GM21786 (cell line): ENCODE measurements around the gene FBXL7.

Experiments used
- ATAC-seq: cut with Tn5 transposase; IDR thresholded peaks from one replicate; pipeline ENCODE4 v1.9.1; 2021; ENCODE audit not compliant: unreplicated experiment

FBXL7 gene

GRCh38 chr5:15796557-15796956 is 296.6 kb downstream of the FBXL7 start:
- no peak for ATAC-seq

DNA sequence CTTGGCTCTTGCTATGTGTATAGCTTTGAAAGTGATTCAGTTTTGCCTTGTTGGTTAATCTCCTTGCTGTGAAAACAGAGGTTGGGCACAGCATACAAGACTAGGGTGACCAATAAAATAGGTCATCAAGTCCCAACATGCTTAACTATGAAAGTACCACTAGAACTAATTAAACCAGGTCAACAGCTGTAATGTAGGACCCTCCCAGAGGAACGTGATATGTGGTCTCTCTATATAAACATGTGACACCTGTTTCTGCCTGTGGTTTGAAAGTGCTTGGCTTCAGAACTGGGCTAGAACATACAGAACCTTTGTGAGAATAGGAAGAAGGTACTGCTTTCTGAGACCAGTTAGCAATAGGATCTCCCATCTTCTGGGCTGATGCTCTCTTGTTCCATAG is 297.1 kb downstream of the FBXL7 start:
- ATAC-seq = no peak

DNA sequence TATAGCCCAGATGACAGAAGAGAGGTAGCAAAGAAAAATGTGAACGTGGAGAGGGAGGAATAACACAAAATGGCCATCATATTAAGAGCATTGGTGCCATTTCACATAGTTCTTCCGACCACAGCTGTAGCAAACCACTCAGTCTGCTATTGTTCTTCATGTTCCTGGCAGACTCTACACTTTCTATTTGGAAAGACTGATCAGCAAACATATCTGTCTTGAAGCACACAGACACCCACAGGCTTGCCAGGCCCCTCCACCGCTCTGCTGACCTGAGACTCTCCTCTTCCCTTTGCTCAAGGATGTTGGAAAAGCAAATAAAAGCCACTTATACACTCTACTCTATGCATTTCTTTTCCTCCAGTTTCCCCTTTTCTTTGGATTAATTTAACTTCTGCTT is 298.0 kb downstream of the FBXL7 start:
- no peak for ATAC-seq

DNA sequence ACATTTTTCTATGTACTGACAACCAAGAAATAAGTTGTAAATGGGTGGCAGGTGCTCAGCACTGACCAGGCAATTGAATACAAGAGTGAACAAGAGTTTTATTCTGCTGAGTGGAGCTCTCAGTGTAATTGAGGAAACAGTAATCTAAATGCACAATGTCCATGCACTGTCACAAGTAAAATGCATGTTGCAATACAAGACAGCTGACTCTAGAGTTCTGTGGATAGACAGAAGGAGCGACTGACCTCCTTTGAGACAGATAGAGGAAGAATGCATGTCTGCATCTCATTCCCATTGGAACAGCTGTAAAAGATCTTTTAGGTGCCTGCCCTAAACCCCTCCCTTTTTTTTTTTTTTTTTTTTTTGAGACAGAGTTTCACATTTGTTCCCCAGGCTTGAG is 299.0 kb downstream of the FBXL7 start:
- no peak for ATAC-seq

GRCh38 chr5:15799612-15800011 is 299.6 kb downstream of the FBXL7 start:
- ATAC-seq = no peak

DNA sequence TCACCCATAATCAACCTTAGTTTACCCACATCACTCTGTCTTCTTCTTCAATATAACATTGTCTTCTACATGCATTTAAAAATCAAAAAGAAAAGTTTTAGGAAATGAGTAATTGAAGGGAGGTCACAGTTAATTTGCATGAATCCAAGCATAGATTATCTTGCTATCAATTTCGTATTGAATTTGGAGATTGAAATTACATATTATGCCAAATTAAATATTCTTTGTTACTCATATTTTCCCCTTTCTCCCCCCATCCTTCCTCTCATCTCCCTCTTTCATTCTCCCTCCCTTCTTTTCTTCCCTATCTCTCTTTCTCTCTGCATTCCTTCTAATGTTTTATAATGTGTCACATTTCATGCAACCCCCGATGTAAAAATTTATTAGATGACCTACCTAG is 303.3 kb downstream of the FBXL7 start:
- ATAC-seq = no peak

- ATAC-seq = no peak
Observed at GRCh38 chr5:15806613-15807012, 306.6 kb downstream of the FBXL7 start.

DNA sequence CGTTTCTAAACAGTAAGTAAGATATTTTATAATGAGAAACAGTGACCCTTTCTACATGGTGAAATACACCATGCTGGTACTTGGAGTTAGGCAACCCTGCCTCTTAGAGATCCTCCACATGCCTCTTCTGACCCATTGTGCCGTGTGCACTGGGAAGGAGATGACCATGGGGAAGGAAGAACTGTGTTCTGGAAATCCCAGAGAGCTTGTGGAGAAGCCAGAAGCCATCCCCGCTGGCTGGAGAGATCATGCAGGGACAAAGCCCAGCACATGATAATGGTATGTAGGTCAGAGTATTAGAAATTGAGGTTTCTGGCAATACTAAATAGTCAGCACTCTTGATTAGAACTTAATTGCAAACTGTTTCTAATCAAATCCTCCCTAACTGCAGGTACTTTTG is 307.3 kb downstream of the FBXL7 start:
- ATAC-seq = no peak

GRCh38 chr5:15807871-15808270 is 307.9 kb downstream of the FBXL7 start:
- ATAC-seq = no peak

- ATAC-seq = no peak
Observed at GRCh38 chr5:15808577-15808976, 308.6 kb downstream of the FBXL7 start.

DNA sequence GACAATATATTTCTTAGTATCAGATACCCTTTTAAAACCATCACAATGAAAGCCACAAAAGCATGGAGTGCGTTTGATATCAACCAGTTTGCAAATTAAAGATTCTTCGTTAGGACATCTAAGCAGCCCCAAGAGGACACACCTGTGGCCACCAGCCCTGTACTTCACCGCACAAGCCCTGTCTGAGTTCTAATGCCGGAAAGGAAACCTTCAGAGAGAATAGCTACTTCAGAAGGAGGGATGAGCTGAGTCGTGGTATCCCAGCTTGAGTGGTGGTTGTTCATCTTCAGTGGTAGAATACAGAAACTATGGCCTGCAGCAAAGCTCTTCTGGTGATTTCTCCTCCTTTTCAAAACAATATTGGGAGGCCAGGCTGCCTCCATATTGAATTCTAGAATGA is 319.6 kb downstream of the FBXL7 start:
- no peak for ATAC-seq

DNA sequence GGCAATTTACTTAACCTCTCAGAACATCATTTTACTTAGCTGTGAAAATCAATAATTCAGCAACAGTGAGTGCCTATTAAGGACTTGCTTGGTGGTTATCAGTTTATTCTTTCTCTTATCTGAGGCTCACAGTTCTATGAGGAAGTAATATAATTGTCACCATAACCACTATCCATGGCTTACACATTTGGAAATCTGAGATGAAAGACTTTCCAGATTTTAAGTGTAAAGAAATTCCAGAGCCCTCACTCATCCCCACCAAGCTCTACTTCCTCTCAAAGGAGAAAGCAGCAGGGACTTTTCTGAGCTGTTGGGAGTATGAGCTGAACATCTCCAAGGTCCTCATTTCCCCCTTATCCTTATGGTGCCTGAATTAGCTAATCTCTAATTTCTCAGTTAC is 321.5 kb downstream of the FBXL7 start:
- no peak for ATAC-seq

GRCh38 chr5:15823398-15823797 is 323.4 kb downstream of the FBXL7 start:
- no peak for ATAC-seq

DNA sequence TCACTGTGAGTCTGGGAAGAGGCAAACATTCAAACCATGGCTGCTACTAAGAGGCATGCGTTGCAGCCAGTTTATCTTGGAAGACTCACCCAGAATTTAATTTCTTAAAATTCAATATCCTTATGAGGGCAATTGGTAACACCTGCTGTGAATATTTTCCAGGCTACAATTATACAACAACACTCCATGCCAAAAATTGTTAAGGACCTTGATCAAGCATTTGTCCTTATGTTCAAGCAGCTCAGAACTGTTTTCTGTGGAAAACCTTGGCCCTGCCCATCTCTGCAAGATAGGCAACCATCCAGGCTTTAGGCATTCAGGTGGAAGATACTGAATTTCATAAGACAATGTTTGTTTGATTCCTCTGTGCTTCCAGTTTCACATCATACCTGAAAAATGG is 327.8 kb downstream of the FBXL7 start:
- ATAC-seq = no peak

DNA sequence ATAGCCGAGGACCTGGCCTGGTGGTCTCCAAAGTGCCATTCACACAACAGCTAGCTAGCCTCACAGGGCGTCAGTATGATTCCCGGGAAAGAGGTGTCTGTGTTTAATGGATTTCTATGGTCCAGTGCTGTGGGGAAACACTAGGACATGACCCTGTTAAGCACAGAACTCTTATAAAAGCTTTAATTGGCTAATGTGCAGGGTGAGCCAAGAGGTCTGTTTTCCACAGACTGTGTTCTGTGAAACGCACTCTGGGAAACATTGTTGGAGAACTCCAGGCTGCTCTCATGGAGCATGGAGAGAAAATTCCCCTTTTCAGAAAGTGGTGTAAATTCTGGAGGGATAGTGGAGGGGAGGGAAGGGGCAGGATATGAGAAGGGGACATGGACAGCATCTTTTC is 331.4 kb downstream of the FBXL7 start:
- no peak for ATAC-seq

DNA sequence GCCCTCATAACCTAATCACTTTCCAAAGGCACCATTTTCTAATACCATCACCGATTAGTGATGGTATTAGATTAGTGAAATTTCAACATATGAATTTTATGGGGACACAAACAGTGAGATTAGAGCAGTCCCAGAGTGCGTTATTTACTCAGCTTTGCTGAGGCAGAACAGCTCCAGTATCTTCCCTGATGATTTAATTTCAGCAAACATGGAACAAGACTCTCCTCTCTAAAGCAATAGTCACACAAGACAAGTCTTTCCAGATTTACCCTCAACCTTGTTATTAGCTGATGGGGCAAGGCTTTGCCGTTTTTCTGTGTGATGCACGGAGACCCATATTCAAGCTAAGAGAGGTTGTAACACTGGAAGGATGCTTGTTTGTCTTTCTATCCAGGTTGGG is 333.4 kb downstream of the FBXL7 start:
- ATAC-seq = no peak

GRCh38 chr5:15834596-15835245 is 334.7 kb downstream of the FBXL7 start:
- no peak for ATAC-seq

GRCh38 chr5:15835514-15835913 is 335.5 kb downstream of the FBXL7 start:
- ATAC-seq = no peak

- no peak for ATAC-seq
Observed at GRCh38 chr5:15837551-15838289, 337.7 kb downstream of the FBXL7 start.

DNA sequence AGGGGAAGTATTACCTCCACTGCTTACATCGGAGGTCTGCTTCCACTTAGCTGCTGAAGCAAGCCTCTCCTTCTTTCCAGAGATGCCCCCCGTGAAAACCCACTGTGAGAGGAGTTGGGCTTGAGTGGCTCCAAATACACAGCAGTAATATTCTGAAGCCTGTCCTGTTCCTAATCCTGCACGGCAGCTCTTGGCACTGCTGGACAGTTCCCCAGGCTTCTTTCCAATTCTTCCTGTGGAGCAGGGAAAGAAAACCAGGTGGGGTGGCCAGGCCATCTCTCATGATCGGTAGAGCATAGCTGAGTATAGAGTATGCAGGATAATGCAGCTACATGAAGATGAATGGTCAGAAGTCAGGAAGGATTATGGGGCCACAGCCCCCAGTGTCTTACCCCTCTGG is 344.3 kb downstream of the FBXL7 start:
- ATAC-seq = no peak

GRCh38 chr5:15844871-15845270 is 344.9 kb downstream of the FBXL7 start:
- ATAC-seq = no peak

DNA sequence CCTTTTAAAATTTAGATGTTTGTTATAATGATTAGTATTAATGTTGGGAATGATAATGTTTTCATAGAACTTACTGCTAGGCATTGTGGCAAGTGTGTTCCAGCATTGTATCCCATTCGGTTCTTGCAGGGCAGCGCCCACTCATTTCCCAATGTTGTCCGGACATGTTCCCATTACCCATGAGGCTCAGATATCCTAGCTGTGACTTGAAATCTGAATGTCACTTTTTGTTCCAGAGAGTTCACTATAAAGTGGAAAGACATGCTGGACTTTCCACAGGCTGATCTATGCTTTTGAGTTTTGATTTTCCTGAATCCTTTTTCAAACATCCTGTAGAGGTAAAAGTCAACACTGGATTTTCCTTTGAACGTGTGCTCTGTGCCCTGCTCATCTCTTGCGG is 350.6 kb downstream of the FBXL7 start:
- ATAC-seq = no peak

DNA sequence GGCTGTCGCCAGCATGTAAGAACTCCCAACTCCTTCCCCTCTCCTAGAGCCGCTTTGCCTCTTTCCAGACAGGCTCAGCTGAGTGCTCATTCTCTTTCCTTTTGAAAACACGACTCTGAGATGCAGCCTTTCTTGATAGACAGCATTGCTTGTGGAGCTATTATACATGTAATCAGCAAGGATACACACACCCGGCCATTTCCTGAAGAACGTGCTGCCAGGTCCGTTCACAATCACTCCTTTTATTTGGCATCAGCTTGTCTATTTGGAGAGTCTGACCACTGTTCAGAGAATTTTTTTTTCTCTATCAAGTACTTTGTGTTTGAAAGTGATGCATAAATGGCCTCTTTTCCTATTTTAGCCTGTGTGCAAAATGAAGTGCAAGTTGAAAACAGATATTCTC is 351.0 kb downstream of the FBXL7 start:
- ATAC-seq = no peak
